Aorta (tissue), 5 donors: ENCODE measurements around the gene SMIM3. TPM values are rescaled to one million over a fixed set of nuclear protein-coding genes. Genes with fewer than 3 reads are reported as not detected.
A peak's percentile ranks its signal among the peaks of the same experiment; 100 is the strongest.
"Not testable (repeated sequence)": the region's sequence is repeated elsewhere in the genome, so short reads cannot be mapped to it uniquely, and the experiment has no call there.

ENCODE experiments used
- ATAC-seq: fragments of 200-7000 bp; cut with Tn5 transposase; one replicate; pipeline ENCODE4 v1.9.1; 2022; ENCODE audit warnings: moderate library complexity; ENCODE audit not compliant: low FRiP score
- DNase-seq, 2 donors: peaks; one replicate each; pipeline ENCODE4 v3.0.0-alpha.2; 2020
- H3K27ac ChIP-seq, 2 donors: one replicate each; pipeline ENCODE4 v1.5.1; 2013; ENCODE audit warnings: low read length in 2 of 2, mild to moderate bottlenecking in 2 of 2, moderate library complexity in 2 of 2, control low read depth in 1 of 2, inconsistent platforms in 1 of 2, low read depth in 1 of 2
- H3K27me3 ChIP-seq, 2 donors: one replicate each; pipeline ENCODE4 v1.6.1; 2013; ENCODE audit warnings: control low read depth in 1 of 2, low read length in 1 of 2, mild to moderate bottlenecking in 1 of 2, moderate library complexity in 1 of 2; ENCODE audit not compliant: insufficient read depth in 2 of 2, control insufficient read depth in 1 of 2
- H3K36me3 ChIP-seq, 2 donors: one replicate each; pipeline ENCODE4 v1.6.1; 2013; ENCODE audit warnings: control low read depth in 1 of 2, low read length in 1 of 2, mild to moderate bottlenecking in 1 of 2; ENCODE audit not compliant: insufficient read depth in 2 of 2, control insufficient read depth in 1 of 2
- H3K4me1 ChIP-seq, 2 donors: one replicate each; pipeline ENCODE4 v1.6.1; 2013; ENCODE audit warnings: low read length in 2 of 2, control low read depth in 1 of 2, mild to moderate bottlenecking in 1 of 2, moderate library complexity in 1 of 2; ENCODE audit not compliant: insufficient read depth in 2 of 2, control insufficient read depth in 1 of 2
- H3K4me3 ChIP-seq, 2 donors: one replicate each; pipeline ENCODE4 v1.5.1; 2013; ENCODE audit warnings: low read length in 2 of 2, control low read depth in 1 of 2, mild to moderate bottlenecking in 1 of 2
- H3K9me3 ChIP-seq: one replicate; pipeline ENCODE4 v1.6.1; 2013; ENCODE audit warnings: mild to moderate bottlenecking, low read length; ENCODE audit not compliant: control insufficient read depth
- WGBS, 2 donors: extraction: QIAGEN DNeasy Blood & Tissue Kit; methylation state at CpG; one replicate each; pipeline ENCODE4 v1.1.7; 2013; 5-methylcytosine and 5-hydroxymethylcytosine counted together
- intact Hi-C, 2 donors: fragments of 100-400 bp; cut with DNase I; formaldehyde crosslinking; loops; one replicate each; pipeline versions ENCODE4 v1.14.2 to v1.15.0; 2022
- polyA plus RNA-seq, 2 donors: library from polyadenylated mRNA; stranded (reverse); fragments of 200-250 nt; gene quantifications; one replicate each; pipeline ENCODE4 v1.2.3, GENCODE V29; 2013
- total RNA-seq, 2 donors: library from RNA; stranded (reverse); fragmentation: NEBNext Ultra II Directional; extraction: Animal tissue kit (Norgen Biotek cat#: 25700); gene quantifications; one replicate each; pipeline ENCODE4 v1.2.1, GENCODE V29; 2021
- donor health status: healthy with polysubstance abuse.
- donor health status: Bipolar disorder and iron deficiency.
- donor health status: DM: no; HTN: no; CAD: no.
- donor health status: DM: no; HTN: no; CAD: no.
- donor health status: DM: yes; HTN: yes; CAD: no.

SMIM3 gene
- total and polyA plus RNA-seq, 4 donors: 33.7 to 47.6 (median 41.8) TPM

DNA sequence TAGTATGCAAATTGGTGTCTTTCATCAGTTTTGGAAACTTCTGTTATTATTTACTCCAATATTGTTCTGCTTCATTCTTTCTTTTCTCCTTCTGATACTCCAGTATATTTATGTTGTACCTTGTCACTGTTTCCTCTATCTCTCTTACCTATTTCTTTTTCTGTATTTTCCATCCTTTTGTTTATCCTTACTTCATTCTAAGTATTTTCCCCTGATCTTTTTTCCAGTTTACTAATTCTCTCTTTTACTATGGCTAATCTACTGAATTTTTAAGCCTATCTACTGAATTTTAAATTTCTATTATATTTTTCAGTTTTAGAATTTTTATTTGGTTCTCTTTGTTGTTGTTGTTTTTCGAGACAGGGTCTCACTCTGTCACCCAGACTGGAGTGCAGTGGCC, 7.4 kb downstream of the SMIM3 start:
- Histone ChIP-seq H3K4me3 (no peak overlapping the region), H3K36me3 (no peaks in the 10 kb centered on the region), H3K9me3 (no peaks in the 10 kb centered on the region), H3K4me1 (peaks cover 7 to 12% of the 10 kb centered on the region in 2 donors), H3K27me3 (no peaks in the 10 kb centered on the region), H3K27ac (no peak overlapping the region)
- WGBS, 2 donors: 99 to 100% methylated on average over 1 of the region's 1 CpG
- DNase-seq (no peak), ATAC-seq (no peak)
- intact Hi-C loops: no loop called here

GRCh38 chr5:150786876-150787275, 8.3 kb downstream of the SMIM3 start:
- H3K36me3 ChIP-seq: no peaks in the 10 kb centered on the region

DNA sequence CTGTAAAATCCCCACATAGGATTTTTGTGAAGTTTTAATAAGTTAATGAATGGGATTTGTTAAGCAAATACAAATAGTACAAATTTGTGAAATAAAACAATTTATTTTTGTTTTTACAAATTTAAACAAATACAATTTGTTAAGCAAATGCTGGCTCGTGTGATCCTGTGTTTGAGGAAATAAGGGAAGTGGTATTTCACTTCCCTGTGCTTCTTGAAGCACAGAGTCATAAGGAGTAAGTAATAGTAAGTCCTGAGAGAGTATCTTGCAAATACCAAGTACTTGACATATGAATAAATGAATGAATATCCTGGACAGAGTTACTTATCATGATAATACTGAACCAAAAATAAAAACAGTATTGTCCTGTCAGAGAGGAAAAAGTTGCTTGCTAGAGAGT, 9.1 kb downstream of the SMIM3 start:
- ATAC-seq: no peak
- Histone ChIP-seq H3K27me3 (no peaks in the 10 kb centered on the region), H3K27ac (no peak overlapping the region), H3K4me3 (no peak overlapping the region), H3K36me3 (no peaks in the 10 kb centered on the region), H3K4me1 (peaks cover 7 to 14% of the 10 kb centered on the region in 2 donors), H3K9me3 (no peaks in the 10 kb centered on the region)
- 67 to 68% methylated on average over 1 of the region's 1 CpG for WGBS, 2 donors
- intact Hi-C loops: no loop called here
- DNase-seq: no peak

More at GRCh38 chr5:150786876-150787275, 8.3 kb downstream of the SMIM3 start:
- Histone ChIP-seq H3K4me3 (no peak overlapping the region), H3K27me3 (no peaks in the 10 kb centered on the region), H3K27ac (no peak overlapping the region), H3K4me1 (peaks cover 7 to 14% of the 10 kb centered on the region in 2 donors), H3K9me3 (no peaks in the 10 kb centered on the region)
- DNase-seq (no peak), ATAC-seq (no peak)
- WGBS, 2 donors: 60 to 72% methylated on average over 1 of the region's 1 CpG
- intact Hi-C loops: no loop called here

DNA sequence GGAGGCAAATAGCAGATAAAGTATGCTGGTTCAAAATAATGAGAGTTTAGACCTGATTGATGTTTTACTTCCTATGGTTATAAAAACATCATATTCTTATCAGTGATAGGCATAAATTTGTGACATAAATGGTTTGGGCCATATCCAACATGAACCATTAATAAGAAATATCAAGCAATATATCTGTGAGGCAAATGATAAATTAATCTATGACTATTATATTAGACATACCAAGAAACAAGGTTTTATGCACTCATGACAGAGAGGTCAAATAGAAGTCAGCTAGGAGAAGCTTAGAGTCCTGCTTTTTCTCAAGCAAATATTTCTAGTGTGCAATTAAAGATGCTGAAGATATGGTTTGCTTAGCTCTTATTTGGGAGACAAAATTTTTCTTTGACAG, 10.4 kb downstream of the SMIM3 start:
- Histone ChIP-seq H3K9me3 (no peaks in the 10 kb centered on the region), H3K27me3 (no peaks in the 10 kb centered on the region), H3K4me3 (no peak overlapping the region), H3K27ac (no peak overlapping the region), H3K36me3 (no peaks in the 10 kb centered on the region), H3K4me1 (peaks cover 4 to 7% of the 10 kb centered on the region in 2 donors)
- DNase-seq (no peak), ATAC-seq (no peak)
- intact Hi-C loops: no loop called here

DNA sequence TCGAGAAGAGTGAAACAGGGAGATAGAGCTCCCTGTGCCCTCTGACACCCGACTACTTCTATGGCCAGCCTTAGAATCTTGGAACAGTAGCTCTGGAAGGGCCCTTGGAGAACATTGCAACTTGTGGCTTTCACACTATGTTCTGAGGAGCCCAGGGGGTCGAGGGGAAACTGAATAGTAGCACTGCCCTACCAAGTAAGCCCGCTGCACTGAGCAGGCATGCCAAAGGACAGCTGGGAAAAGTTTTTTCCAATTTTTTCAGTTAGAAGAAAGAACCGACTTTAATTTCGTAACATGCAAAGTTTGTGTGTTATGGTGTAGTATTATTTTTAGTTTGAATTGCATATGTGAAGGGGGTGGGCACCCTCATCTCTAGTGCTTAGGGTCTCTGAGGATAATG, 10.9 kb downstream of the SMIM3 start:
- no peak overlapping the region for H3K4me3 ChIP-seq
- no peak overlapping the region for H3K27ac ChIP-seq
- WGBS, 2 donors: 77 to 81% methylated on average over 6 of the region's 6 CpGs
- no peak for DNase-seq
- no peaks in the 10 kb centered on the region for H3K27me3 ChIP-seq
- intact Hi-C loops: no loop called here
- no peaks in the 10 kb centered on the region for H3K36me3 ChIP-seq
- no peak for ATAC-seq
- peaks cover 4 to 7% of the 10 kb centered on the region in 2 donors for H3K4me1 ChIP-seq
- H3K9me3 ChIP-seq: no peaks in the 10 kb centered on the region

DNA sequence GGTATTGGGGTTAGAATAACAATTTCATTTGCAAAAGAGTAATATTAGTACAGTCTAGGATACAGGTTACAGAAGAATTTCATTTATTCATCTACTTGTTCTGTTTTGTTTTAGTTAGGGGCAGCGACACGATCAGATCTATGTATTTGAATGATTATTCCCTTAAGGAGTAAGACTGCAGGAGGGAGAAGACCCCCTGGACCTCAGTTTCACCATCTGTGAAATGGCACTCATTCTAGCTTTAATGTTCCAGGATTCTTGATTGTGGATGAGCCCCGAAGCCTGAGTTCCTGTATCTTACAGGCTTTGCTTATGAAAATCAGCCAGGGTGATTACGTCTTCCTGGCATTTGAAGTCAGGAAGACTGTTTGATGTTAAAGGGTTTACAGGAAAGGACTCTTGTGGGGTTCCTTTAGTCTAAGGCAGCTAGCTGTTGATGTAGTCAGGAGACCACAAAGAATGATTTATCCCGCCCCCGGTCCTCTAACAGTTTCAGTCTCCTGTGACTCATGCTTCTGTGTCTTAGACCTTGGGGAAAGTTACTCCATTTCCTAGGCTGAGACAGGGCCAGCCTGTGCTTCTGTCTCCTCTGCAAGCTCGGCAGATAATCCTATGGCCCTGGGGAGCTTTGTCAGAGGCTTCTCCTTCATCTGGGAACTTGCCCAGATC, 11.5 kb downstream of the SMIM3 start:
- 58 to 65% methylated on average over 7 of the region's 7 CpGs for WGBS, 2 donors
- Histone ChIP-seq H3K36me3 (no peaks in the 10 kb centered on the region), H3K9me3 (no peaks in the 10 kb centered on the region), H3K4me3 (no peak overlapping the region), H3K4me1 (peaks cover 4 to 7% of the 10 kb centered on the region in 2 donors), H3K27ac (peak overlapping the region in 1 of 2 donors; percentile 8), H3K27me3 (no peaks in the 10 kb centered on the region)
- intact Hi-C loops: no loop called here
- peak; percentile 74 for ATAC-seq
- peak in 1 of 2 donors; percentile 66 for DNase-seq

- H3K4me3 ChIP-seq: no peak overlapping the region
- H3K27me3 ChIP-seq: no peaks in the 10 kb centered on the region
- ATAC-seq: no peak
- H3K27ac ChIP-seq: no peak overlapping the region
- no peak for DNase-seq
- peaks cover 0 to 9% of the 10 kb centered on the region in 2 donors for H3K36me3 ChIP-seq
- no peaks in the 10 kb centered on the region for H3K9me3 ChIP-seq
- intact Hi-C loops: no loop called here
- H3K4me1 ChIP-seq: peaks cover 4 to 7% of the 10 kb centered on the region in 2 donors
Observed at GRCh38 chr5:150791536-150791935, 13.0 kb downstream of the SMIM3 start.

GRCh38 chr5:150793423-150793888, 14.9 kb downstream of the SMIM3 start:
- H3K4me1 ChIP-seq, H3K4me3 ChIP-seq, H3K9me3 ChIP-seq, H3K36me3 ChIP-seq, ATAC-seq, intact Hi-C loops, H3K27me3 ChIP-seq, DNase-seq, H3K27ac ChIP-seq: not testable (repeated sequence)
- whole genome bisulfite sequencing, 2 donors: 82 to 86% methylated on average over 2 of the region's 2 CpGs

GRCh38 chr5:150794927-150795326, 16.4 kb downstream of the SMIM3 start:
- 88 to 96% methylated on average over 2 of the region's 2 CpGs for WGBS, 2 donors
- Histone ChIP-seq H3K36me3 (peaks cover 0 to 9% of the 10 kb centered on the region in 2 donors), H3K9me3 (no peaks in the 10 kb centered on the region), H3K27me3 (no peaks in the 10 kb centered on the region), H3K4me3 (no peak overlapping the region), H3K4me1 (peaks cover 0 to 7% of the 10 kb centered on the region in 2 donors), H3K27ac (no peak overlapping the region)
- ATAC-seq (no peak), DNase-seq (no peak)
- intact Hi-C loops: no loop called here
